NCI-H2107 treated with DMSO at 0.1 percent for 48 hours (cell line): ENCODE measurements around the gene ANO3.
"Not testable (repeated sequence)": the region's sequence is repeated elsewhere in the genome, so short reads cannot be mapped to it uniquely, and the experiment has no call there.

Experiments used
- DNase-seq: peaks from one replicate; lab custom pipeline; 2025; ENCODE audit not compliant: unreplicated experiment; lab: John Stamatoyannopoulos, UW

Gene ANO3

GRCh38 chr11:26571861-26572654, 240.1 kb downstream of the ANO3 start, which contains the start of gene MUC15:
MUC15 (minus strand) TSS chr11:26572263; CDS start chr11:26567094, 5,169 bp downstream.
- no peak for DNase-seq

GRCh38 chr11:26572770-26573402, 241.0 kb downstream of the ANO3 start:
- no peak for DNase-seq

- no peak for DNase-seq
Observed at GRCh38 chr11:26573896-26574295, 242.0 kb downstream of the ANO3 start.

- DNase-seq, result no peak
Observed at GRCh38 chr11:26575946-26576345, 244.0 kb downstream of the ANO3 start.

GRCh38 chr11:26578998-26579661, 247.2 kb downstream of the ANO3 start:
- no peak for DNase-seq

GRCh38 chr11:26579683-26580082, 247.8 kb downstream of the ANO3 start:
- DNase-seq, result no peak

- no peak for DNase-seq
Observed at GRCh38 chr11:26580929-26581328, 249.0 kb downstream of the ANO3 start.

GRCh38 chr11:26583550-26583949, 251.6 kb downstream of the ANO3 start:
- no peak for DNase-seq

GRCh38 chr11:26584818-26585217, 252.9 kb downstream of the ANO3 start:
- DNase-seq, result no peak

- no peak for DNase-seq
Observed at GRCh38 chr11:26587073-26587472, 255.1 kb downstream of the ANO3 start.

GRCh38 chr11:26593691-26594090, 261.8 kb downstream of the ANO3 start:
- no peak for DNase-seq

- DNase-seq, result not testable (repeated sequence)
Observed at GRCh38 chr11:26595207-26595865, 263.4 kb downstream of the ANO3 start.

- DNase-seq, result not testable (repeated sequence)
Observed at GRCh38 chr11:26597049-26597689, 265.2 kb downstream of the ANO3 start.

GRCh38 chr11:26597899-26598298, 266.0 kb downstream of the ANO3 start:
- DNase-seq, result no peak

- DNase-seq, result no peak
Observed at GRCh38 chr11:26599425-26599824, 267.5 kb downstream of the ANO3 start.

- no peak for DNase-seq
Observed at GRCh38 chr11:26599876-26600434, 268.0 kb downstream of the ANO3 start.

- no peak for DNase-seq
Observed at GRCh38 chr11:26607725-26608506, 276.0 kb downstream of the ANO3 start.

- DNase-seq, result no peak
Observed at GRCh38 chr11:26608507-26609146, 276.7 kb downstream of the ANO3 start.

GRCh38 chr11:26613759-26614158, 281.8 kb downstream of the ANO3 start:
- no peak for DNase-seq
